Urothelium cell line (cell line): ENCODE data around the gene FAM8A1.
A peak's percentile ranks its signal among the peaks of the same experiment; 100 is the strongest.

ENCODE experiments used
- DNase-seq: peaks from one replicate; pipeline ENCODE4 v3.0.0; 2011; ENCODE audit warnings: low spot score, mixed read lengths
- FAIRE-seq: peaks from 2 replicates; lab custom pipeline; 2011; peaks lifted over from hg19 to GRCh38; lab: Jason Lieb, UNC

Gene FAM8A1

DNA sequence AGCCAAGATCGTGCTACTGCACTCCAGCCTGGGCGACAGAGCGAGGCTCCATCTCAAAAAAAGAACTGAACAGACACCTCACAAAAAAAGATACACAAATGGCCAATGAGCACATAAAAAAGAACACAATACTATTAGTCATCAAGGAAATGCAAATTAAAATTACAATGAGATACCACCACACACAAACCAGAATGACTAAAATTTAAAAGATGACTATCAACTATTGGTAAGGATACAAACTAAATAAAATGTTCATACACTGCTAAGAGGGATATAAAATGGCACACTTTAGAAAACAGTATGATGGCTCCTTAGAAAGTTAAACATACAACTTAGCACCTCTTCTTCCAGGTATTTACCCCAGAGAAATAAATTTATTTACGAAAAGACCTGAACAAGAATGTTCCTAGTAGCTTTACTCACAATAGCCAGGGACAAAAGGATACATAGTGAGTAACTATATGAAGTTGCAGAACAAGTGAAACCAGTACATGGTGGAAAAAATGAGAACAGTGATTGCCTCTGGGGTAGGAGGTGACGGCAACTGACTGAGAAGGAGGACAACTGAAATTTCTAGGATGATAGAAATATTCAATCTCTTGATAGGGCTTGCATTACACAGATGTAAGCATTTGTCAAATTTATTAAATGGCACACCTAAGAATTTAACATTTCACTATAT is 53.2 kb downstream of the FAM8A1 start:
- no peak for FAIRE-seq

DNA sequence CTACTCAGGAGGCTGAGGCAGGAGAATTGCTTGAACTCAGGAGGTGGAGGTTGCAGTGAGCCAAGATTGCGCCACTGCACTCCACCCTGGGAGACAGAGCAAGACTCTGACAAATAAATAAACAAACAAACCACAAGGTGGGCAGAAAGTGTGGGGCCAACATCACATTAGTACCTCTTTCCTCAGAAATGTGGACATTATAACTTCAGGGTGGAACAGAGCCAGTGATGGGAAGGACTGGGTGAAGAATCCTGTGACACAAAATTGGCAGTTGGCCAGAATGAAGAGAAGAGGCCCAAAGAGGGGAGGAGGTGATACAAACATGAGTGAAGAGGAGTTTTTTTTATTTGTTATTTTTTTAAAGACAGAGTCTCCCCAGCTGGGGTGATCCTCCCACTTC is 56.0 kb downstream of the FAM8A1 start:
- FAIRE-seq (no peak), DNase-seq (peak; percentile 9)

More for the DNA sequence above, 53.2 kb downstream of the FAM8A1 start:
- no peak for DNase-seq

DNA sequence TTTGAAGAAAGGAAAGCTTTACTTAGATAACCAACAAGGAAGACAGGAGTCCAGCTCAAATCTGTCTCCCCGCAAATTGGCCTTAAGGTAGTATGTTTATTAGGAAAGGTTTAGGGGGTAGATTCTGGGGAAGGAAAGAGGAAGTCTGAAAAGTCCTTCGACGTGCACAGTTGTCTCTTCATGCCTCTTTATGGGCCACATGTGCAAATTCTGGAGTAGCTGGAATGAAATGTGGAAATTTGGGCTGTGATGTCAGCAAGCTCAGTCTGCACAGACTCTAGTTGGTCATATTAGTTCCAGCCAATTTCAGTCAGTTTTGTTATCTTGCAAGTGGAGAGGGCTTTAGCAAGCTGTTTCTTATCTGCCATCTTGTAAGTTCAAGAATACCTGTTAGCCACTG is 56.5 kb downstream of the FAM8A1 start:
- no peak for DNase-seq
- FAIRE-seq = no peak
